C4-2B (cell line): ENCODE results near the gene INSYN1.

Experiments used
- H3K27ac ChIP-seq: fragments of 450-650 bp; 2 replicates; pipeline ENCODE4 v1.5.1; 2017
- ZFX ChIP-seq: fragments of 450-650 bp; IDR thresholded peaks from 2 replicates; pipeline ENCODE4 v1.6.1; 2017
- TF ChIP-seq, protein P1 (sequence below): fragments of 450-650 bp; conservative IDR thresholded peaks from 2 replicates; pipeline ENCODE4 v1.5.1; 2017; ENCODE audit warnings: mild to moderate bottlenecking

The INSYN1 gene

DNA sequence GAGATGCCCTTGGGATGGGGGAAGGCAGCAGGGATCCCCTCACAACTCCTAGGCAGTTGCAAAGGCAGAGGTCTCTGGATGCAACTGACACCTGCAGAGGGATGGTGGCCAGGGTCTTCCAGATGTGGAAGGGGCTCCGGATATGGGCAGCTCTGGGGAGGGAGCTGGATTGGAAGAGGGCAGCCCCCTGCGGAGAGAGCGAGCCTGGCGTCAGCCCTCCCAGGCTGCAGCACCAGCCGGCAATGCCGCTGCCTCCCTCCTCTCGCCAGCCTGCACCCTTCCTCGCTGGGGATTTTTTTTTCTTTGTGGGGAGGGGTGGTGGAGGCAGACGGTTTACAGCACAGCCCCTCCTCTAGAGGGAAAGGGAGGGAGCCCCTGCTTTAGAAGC is 1.6 kb downstream of the INSYN1 start:
- no peak for TF ChIP-seq ZFX
- TF ChIP-seq, protein P1, sequence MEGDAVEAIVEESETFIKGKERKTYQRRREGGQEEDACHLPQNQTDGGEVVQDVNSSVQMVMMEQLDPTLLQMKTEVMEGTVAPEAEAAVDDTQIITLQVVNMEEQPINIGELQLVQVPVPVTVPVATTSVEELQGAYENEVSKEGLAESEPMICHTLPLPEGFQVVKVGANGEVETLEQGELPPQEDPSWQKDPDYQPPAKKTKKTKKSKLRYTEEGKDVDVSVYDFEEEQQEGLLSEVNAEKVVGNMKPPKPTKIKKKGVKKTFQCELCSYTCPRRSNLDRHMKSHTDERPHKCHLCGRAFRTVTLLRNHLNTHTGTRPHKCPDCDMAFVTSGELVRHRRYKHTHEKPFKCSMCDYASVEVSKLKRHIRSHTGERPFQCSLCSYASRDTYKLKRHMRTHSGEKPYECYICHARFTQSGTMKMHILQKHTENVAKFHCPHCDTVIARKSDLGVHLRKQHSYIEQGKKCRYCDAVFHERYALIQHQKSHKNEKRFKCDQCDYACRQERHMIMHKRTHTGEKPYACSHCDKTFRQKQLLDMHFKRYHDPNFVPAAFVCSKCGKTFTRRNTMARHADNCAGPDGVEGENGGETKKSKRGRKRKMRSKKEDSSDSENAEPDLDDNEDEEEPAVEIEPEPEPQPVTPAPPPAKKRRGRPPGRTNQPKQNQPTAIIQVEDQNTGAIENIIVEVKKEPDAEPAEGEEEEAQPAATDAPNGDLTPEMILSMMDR: no peak
- no peak overlapping the region for H3K27ac ChIP-seq

- TF ChIP-seq, protein P1: no peak
- TF ChIP-seq ZFX: no peak
- no peak overlapping the region for H3K27ac ChIP-seq
Measured at GRCh38 chr15:73750951-73751350, 2.2 kb downstream of the INSYN1 start.

DNA sequence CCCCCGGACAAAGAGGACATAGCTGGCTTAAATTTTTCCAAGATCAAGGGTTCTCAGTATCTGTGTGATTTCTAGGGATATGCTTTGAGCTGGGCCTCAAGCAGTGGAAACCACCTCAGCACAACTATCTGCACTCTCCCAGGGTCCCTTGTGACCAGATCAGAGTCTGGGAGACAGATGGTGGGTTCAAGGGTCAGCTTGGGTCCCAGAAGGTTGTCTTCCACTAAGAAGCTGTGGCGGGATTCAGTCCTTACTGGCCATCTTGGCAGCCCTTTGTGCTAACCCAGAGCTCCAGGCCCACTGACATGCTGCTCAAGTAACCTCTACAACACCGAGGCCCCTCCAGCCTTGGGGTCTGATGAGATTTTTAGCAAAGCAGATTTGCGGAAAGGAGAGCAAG is 2.7 kb downstream of the INSYN1 start:
- TF ChIP-seq, protein P1: no peak
- TF ChIP-seq ZFX: no peak
- no peak overlapping the region for H3K27ac ChIP-seq

DNA sequence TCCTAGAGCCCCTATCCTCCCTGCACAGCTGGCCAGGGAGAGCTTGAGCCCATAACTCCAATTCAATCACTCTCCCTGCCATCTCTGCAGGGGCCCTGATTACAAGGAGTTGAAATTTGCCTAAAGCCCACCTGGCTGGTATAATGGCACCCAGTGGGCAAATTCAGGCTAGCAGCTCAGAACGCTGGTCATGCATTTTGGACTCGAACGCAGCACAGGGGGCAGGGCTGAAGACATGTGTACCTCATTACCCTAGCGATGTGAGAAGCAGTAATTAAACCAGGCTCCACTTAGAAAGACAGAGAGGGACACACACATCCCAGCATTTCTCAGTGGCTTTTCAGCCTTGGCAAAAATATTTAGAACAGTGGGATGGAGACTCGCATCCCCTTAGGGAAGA is 3.2 kb downstream of the INSYN1 start:
- H3K27ac ChIP-seq: no peak overlapping the region
- no peak for TF ChIP-seq ZFX
- TF ChIP-seq, protein P1: no peak

GRCh38 chr15:73749533-73749932 is 3.6 kb downstream of the INSYN1 start:
- H3K27ac ChIP-seq: no peak overlapping the region
- no peak for TF ChIP-seq ZFX
- TF ChIP-seq, protein P1: no peak

DNA sequence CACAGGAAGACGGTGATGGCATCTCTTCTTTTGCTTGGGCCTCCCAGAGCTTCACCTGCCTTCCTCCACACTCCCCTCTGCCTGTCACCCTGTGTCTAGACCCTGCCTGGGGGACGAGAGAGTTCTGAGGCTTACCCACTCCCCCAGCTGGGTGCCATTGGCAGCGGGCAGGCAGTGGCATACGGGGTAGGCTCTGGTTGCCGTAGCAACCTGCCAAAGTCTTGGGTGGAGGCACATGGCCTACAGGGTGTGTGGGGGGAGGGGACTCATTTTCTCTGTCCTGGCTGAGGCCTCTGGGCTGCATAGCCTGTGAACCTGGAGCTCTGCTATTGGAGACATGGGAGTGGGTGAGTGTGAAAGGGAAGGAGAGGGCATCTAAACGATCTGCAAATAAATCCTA is 4.4 kb downstream of the INSYN1 start:
- no peak overlapping the region for H3K27ac ChIP-seq
- TF ChIP-seq, protein P1: no peak
- no peak for TF ChIP-seq ZFX

GRCh38 chr15:73747847-73748590 is 5.1 kb downstream of the INSYN1 start:
- TF ChIP-seq, protein P1: no peak
- no peak for TF ChIP-seq ZFX
- no peak overlapping the region for H3K27ac ChIP-seq
